Endodermal cell (in vitro differentiated cells): ENCODE results near the gene NTN3. TPM values are rescaled to one million over a fixed set of nuclear protein-coding genes. Genes with fewer than 3 reads are reported as not detected.
A peak's percentile ranks its signal among the peaks of the same experiment; 100 is the strongest.

Experiments used
- DNase-seq: peaks from one replicate; pipeline ENCODE4 v3.0.0-alpha.2; 2017
- H3K27ac ChIP-seq: 2 replicates; pipeline ENCODE4 v1.5.1; 2013; ENCODE audit warnings: mild to moderate bottlenecking, low read depth, low read length, moderate library complexity
- H3K27me3 ChIP-seq: 2 replicates; pipeline ENCODE4 v1.6.1; 2013; ENCODE audit warnings: mild to moderate bottlenecking, low read length, moderate library complexity; ENCODE audit not compliant: insufficient read depth, control insufficient read depth, poor library complexity, severe bottlenecking
- H3K36me3 ChIP-seq: 2 replicates; pipeline ENCODE4 v1.7.0; 2013; ENCODE audit warnings: mild to moderate bottlenecking, low read length, moderate library complexity; ENCODE audit not compliant: control insufficient read depth, insufficient read depth
- H3K4me1 ChIP-seq: one replicate; pipeline ENCODE4 v1.7.0; 2013; ENCODE audit warnings: low read length; ENCODE audit not compliant: control insufficient read depth, insufficient read depth
- H3K4me3 ChIP-seq: 2 replicates; pipeline ENCODE4 v1.5.1; 2013; ENCODE audit warnings: mild to moderate bottlenecking, low read length, moderate library complexity
- H3K9ac ChIP-seq: 2 replicates; pipeline ENCODE4 v1.6.1; 2013; ENCODE audit warnings: mild to moderate bottlenecking, low read length, moderate library complexity; ENCODE audit not compliant: poor library complexity, severe bottlenecking; ENCODE audit errors: extremely low read depth
- H3K9me3 ChIP-seq: 2 replicates; pipeline ENCODE4 v1.6.1; 2013; ENCODE audit warnings: mild to moderate bottlenecking, low read length, moderate library complexity; ENCODE audit not compliant: control insufficient read depth
- H3K27ac Mint-ChIP-seq: 2 replicates; pipeline ENCODE4 v1.8.0; 2020; ENCODE audit warnings: mixed read lengths
- H3K27me3 Mint-ChIP-seq: 2 replicates; pipeline ENCODE4 v1.8.0; 2021; ENCODE audit warnings: mild to moderate bottlenecking, mixed read lengths; ENCODE audit not compliant: insufficient read depth
- H3K36me3 Mint-ChIP-seq: 2 replicates; pipeline ENCODE4 v1.8.0; 2020; ENCODE audit warnings: low read depth, mixed read lengths
- H3K4me1 Mint-ChIP-seq: 2 replicates; pipeline ENCODE4 v1.8.0; 2020; ENCODE audit warnings: mixed read lengths
- H3K4me3 Mint-ChIP-seq: 2 replicates; pipeline ENCODE4 v1.8.0; 2020; ENCODE audit warnings: mild to moderate bottlenecking, moderate library complexity, mixed read lengths
- H3K9me3 Mint-ChIP-seq: 2 replicates; pipeline ENCODE4 v1.8.0; 2020; ENCODE audit warnings: mild to moderate bottlenecking, mixed read lengths
- CTCF ChIP-seq: fragments of 200-600 bp; sonication (generic); conservative IDR thresholded peaks from 2 replicates; pipeline ENCODE4 v1.5.0; 2021; ENCODE audit warnings: antibody characterized with exemption, mild to moderate bottlenecking
- WGBS, 2 experiments: methylation state at CpG; one replicate each; pipeline versions ENCODE4 v1.1.5 to v1.1.7; 2013; ENCODE audit warnings: missing lambda C conversion rate in 2 of 2, mixed read lengths in 1 of 2; ENCODE audit not compliant: insufficient coverage in 1 of 2, insufficient read length in 1 of 2; 5-methylcytosine and 5-hydroxymethylcytosine counted together
- total RNA-seq, 2 donors: library from RNA; stranded (reverse); fragmentation: NEBNext Ultra II Directional in 1 of 2; extraction: Animal tissue kit (Norgen Biotek cat#: 25700) in 1 of 2; gene quantifications; 2 replicates in 1 of 2; 3 replicates in 1 of 2; pipeline ENCODE4 v1.2.1, GENCODE V29; 2021

The NTN3 gene
- total RNA-seq, 2 donors from 2014 or later = 0.48 to 0.62 TPM

- no peak overlapping the region for H3K27ac Mint-ChIP-seq
- TF ChIP-seq CTCF = no peak
Observed at GRCh38 chr16:2507665-2508064, 36.6 kb downstream of the NTN3 start.

DNA sequence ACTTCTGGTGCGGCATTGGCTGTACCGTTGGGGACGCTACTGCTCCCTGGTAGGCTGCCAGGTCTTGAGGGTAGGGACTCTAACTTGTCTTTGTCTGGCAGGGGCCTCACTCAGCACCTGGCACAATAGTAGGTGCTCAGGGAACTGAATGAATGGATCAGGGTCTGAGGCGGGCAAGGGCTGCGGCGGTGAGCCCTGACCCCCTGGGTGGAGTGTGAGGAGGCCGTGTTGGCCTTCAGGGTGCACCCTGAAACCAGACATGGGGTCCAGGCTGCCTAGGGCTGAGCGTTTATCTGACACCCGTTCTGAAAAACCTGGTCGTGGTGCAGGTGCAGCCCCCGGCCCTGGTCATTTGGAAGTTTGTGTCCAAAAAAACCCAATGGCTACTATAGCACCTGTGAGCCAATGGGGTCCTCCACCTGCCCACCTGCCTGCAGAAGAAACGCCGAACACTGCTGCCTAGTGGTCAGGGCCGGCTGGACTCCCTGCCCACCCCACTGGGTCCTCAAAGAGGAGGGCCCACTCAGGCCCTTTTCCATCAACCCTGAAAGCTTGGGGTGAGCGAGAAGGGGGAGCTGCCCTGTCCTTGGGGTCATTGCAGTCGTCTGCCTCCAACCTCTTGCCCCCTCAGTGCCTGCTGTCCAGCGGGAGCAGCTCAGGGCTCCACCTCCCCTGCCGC is 37.8 kb downstream of the NTN3 start:
- Histone ChIP-seq H3K9me3 (no peaks in the 10 kb centered on the region), H3K9ac (no peak overlapping the region), H3K36me3 (no peaks in the 10 kb centered on the region), H3K4me1 (peaks cover 9% of the 10 kb centered on the region), H3K4me3 (no peak overlapping the region), H3K27ac (no peak overlapping the region), H3K27me3 (no peaks in the 10 kb centered on the region)
- no peak for DNase-seq
- Mint-ChIP-seq H3K4me1 (peaks cover 25% of the 10 kb centered on the region), H3K36me3 (no peaks in the 10 kb centered on the region), H3K9me3 (no peaks in the 10 kb centered on the region), H3K4me3 (no peak overlapping the region), H3K27me3 (no peaks in the 10 kb centered on the region), H3K27ac (no peak overlapping the region)
- TF ChIP-seq CTCF = peak; percentile 33
- 88 to 89% methylated on average over 9 to 18 of the region's 18 CpGs for WGBS, 2 experiments

More at GRCh38 chr16:2507665-2508064, 36.6 kb downstream of the NTN3 start:
- Mint-ChIP-seq H3K27me3 (no peaks in the 10 kb centered on the region), H3K9me3 (no peaks in the 10 kb centered on the region), H3K36me3 (no peaks in the 10 kb centered on the region), H3K4me1 (peaks cover 19% of the 10 kb centered on the region), H3K4me3 (no peak overlapping the region)
- no peak overlapping the region for H3K9ac ChIP-seq
- no peaks in the 10 kb centered on the region for H3K27me3 ChIP-seq
- H3K9me3 ChIP-seq = no peaks in the 10 kb centered on the region
- DNase-seq = no peak
- peaks cover 1% of the 10 kb centered on the region for H3K36me3 ChIP-seq
- 92 to 100% methylated on average over 8 to 11 of the region's 11 CpGs for WGBS, 2 experiments
- H3K4me3 ChIP-seq = no peak overlapping the region
- peaks cover 3% of the 10 kb centered on the region for H3K4me1 ChIP-seq
- no peak overlapping the region for H3K27ac ChIP-seq

DNA sequence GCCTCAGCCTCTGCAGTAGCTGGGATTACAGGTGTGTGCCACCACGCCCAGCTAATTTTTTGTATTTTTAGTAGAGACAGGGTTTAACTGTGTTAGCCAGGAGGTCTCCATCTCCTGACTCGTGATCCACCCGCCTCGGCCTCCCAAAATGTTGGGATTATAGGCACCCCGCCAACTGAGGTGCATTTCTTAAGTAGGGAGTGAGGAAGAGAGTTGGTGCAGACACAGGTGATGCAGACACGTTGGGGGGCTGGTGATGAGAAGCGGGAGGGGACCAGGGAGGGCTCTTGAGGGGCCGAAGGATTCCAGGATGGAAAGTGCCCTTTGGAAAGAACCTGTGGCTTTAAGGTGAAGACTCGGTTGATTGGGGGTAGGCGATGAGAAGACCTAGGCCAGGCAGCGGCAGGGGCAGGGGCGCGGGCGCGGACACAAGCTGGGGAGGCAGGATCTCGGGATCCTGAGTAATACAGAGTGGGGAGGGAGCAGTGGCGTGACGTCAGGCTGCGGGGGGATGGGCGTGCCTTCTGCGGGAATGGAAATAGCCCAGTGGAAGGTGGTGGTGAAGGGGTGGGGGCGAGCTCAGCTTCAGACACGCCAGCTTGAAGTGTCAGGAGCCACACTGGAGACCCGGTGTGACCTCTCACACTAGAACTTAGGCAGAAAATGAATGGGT is 40.2 kb downstream of the NTN3 start:
- no peak for DNase-seq
- peaks cover 14% of the 10 kb centered on the region for H3K4me1 ChIP-seq
- H3K36me3 ChIP-seq = peaks cover 7% of the 10 kb centered on the region
- H3K9me3 ChIP-seq = no peaks in the 10 kb centered on the region
- Mint-ChIP-seq H3K27ac (no peak overlapping the region), H3K36me3 (peaks cover 5% of the 10 kb centered on the region), H3K4me3 (no peak overlapping the region), H3K4me1 (peaks cover 37% of the 10 kb centered on the region), H3K9me3 (no peaks in the 10 kb centered on the region), H3K27me3 (no peaks in the 10 kb centered on the region)
- no peak overlapping the region for H3K4me3 ChIP-seq
- 70 to 75% methylated on average over 12 to 24 of the region's 24 CpGs for WGBS, 2 experiments
- H3K9ac ChIP-seq = no peak overlapping the region
- no peaks in the 10 kb centered on the region for H3K27me3 ChIP-seq
- H3K27ac ChIP-seq = no peak overlapping the region
- no peak for TF ChIP-seq CTCF
